ENCODE results near the gene RESP18.

RESP18 gene

GRCh38 chr2:219362072-219362471 is 29.5 kb upstream of the RESP18 start:
- DNase-seq (ENCODE audit: low spot score), result no peak
- no peak for TF ChIP-seq CTCF (IDR thresholded peaks at IDR 0.05; ENCODE audit: extremely low read depth, missing control alignments)

- no peak for DNase-seq (ENCODE audit: low spot score)
- no peak for TF ChIP-seq CTCF (IDR thresholded peaks at IDR 0.05; ENCODE audit: extremely low read depth, missing control alignments)
These were observed 25.9 kb upstream of the RESP18 start for GRCh38 chr2:219358170-219359075.

GRCh38 chr2:219356834-219357233 is 24.3 kb upstream of the RESP18 start:
- no peak for DNase-seq (ENCODE audit: low spot score)
- no peak for TF ChIP-seq CTCF (IDR thresholded peaks at IDR 0.05; ENCODE audit: extremely low read depth, missing control alignments)

- TF ChIP-seq CTCF (IDR thresholded peaks at IDR 0.05; ENCODE audit: extremely low read depth, missing control alignments), result no peak
- no peak for DNase-seq (ENCODE audit: low spot score)
These were observed 22.0 kb upstream of the RESP18 start for GRCh38 chr2:219354582-219354981.

GRCh38 chr2:219353129-219353528 is 20.6 kb upstream of the RESP18 start:
- no peak for DNase-seq (ENCODE audit: low spot score)

GRCh38 chr2:219352448-219353023 is 20.0 kb upstream of the RESP18 start:
- peak; percentile 53 for TF ChIP-seq CTCF (IDR thresholded peaks at IDR 0.05; ENCODE audit: extremely low read depth, missing control alignments)
- DNase-seq (ENCODE audit: low spot score), result peak; percentile 79

More at GRCh38 chr2:219353129-219353528, 20.6 kb upstream of the RESP18 start:
- no peak for TF ChIP-seq CTCF (IDR thresholded peaks at IDR 0.05; ENCODE audit: extremely low read depth, missing control alignments)

GRCh38 chr2:219350710-219351221 is 18.2 kb upstream of the RESP18 start:
- DNase-seq (ENCODE audit: low spot score), result no peak
- TF ChIP-seq CTCF (IDR thresholded peaks at IDR 0.05; ENCODE audit: extremely low read depth, missing control alignments), result no peak
